GM19372 (cell line): ENCODE measurements around the gene FLACC1.

Source experiments
- ATAC-seq: cut with Tn5 transposase; IDR thresholded peaks from one replicate; pipeline ENCODE4 v1.9.1; 2021; ENCODE audit warnings: mild to moderate bottlenecking, low read depth, moderate library complexity; ENCODE audit not compliant: unreplicated experiment

Gene FLACC1

DNA sequence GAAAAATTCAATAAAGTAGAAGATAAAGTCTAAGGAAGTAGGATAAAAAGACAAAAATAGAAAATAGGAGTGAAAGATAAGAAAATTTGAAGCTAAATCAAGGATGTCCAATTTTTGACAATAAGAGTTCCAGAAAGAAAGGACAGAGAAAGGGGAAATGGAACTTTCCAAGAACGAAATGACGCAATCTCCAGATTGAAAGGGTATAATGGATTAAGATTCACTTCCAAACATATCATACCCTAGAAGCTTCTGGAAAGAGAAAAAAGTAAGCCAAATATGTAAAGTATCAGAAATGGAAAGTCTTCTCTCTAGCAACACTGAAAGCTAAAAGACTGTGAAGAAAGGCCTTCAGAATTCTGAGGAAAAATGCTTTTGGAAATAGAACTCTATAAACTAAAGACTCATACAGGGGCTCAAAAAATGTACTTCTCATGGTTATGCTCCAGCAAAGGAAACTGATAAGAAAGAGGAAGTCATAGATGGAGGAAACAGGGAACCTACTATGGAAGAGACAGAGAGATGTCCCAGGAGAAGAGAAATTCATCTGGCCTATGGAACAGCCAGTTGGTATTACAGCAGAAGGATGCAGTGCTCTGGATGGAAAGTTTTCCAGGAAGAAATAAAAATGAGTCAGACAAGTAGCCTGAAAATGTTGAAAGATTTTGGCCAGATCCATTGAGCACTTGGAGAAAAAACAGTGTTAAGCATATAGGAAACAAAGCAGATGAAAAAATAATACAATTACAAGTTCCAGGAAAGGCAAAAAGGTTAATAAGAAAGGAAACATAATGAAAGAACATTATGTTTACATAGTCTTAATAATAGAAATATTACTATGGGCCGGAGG lies 76.7 kb downstream of the FLACC1 start:
- ATAC-seq = no peak

DNA sequence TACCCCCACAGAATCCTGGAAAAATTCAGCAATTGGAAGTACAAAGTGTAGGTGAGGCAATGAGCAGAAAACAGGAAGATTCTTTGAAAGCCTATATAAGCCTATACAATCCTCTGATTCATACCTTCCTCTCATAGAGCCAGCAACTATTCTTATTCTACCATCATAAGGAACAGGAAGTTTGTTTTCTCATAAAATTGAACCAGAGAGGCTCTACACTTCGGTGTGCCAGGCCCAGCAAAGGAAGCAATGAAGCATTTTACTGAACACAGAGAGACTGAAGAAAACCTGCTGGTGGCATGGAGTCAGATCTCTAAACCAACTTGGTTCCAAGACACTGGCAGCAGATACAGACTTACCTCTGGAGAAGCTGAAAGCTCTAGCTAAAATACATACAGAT lies 78.1 kb downstream of the FLACC1 start:
- ATAC-seq = no peak

GRCh38 chr2:201276511-201276910 lies 80.6 kb downstream of the FLACC1 start:
- no peak for ATAC-seq

- no peak for ATAC-seq
These were observed 81.2 kb downstream of the FLACC1 start for GRCh38 chr2:201275990-201276389.

- ATAC-seq = no peak
These were observed 82.1 kb downstream of the FLACC1 start for GRCh38 chr2:201275069-201275468.

GRCh38 chr2:201273330-201273983 lies 83.7 kb downstream of the FLACC1 start:
- ATAC-seq = no peak

- no peak for ATAC-seq
These were observed 85.2 kb downstream of the FLACC1 start for GRCh38 chr2:201271917-201272316.

GRCh38 chr2:201270293-201271001 lies 86.7 kb downstream of the FLACC1 start:
- no peak for ATAC-seq

GRCh38 chr2:201269764-201270163 lies 87.4 kb downstream of the FLACC1 start:
- no peak for ATAC-seq

DNA sequence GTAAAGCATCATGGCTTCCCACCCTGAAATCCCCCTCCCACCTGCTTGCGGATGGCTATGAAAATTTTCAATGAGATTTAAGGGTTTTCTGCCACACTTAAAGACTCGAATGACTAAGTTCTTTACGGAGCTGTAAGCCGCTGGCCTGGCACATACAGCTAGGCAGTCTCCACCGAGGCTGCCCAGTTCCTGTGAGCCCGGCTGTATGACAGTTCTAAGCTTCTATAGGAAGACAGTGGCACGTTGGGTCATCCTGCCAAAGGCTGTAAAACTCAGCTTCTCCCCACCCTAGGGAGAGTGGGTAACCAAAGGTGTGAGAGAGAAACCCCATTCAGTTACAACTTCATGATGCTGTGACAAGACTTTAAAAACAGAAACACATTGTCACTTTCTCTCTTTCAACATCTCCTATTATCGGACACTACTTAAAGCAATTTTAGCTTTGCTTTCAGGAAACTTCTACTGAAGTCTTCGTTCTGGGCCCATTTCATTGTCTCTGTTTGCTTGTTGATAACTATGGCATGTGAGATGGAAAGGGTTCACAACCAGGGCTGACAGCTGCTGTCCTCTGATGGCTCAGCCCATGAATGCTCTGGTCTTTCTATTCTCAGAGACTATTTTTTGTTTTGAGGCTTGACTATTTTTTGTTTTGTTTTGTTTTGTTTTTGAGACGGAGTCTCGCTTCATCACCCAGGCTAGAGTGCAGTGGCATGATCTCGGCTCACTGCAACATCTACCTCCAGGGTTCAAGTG lies 89.7 kb downstream of the FLACC1 start:
- ATAC-seq = no peak

GRCh38 chr2:201266629-201267028 lies 90.5 kb downstream of the FLACC1 start:
- ATAC-seq = no peak

DNA sequence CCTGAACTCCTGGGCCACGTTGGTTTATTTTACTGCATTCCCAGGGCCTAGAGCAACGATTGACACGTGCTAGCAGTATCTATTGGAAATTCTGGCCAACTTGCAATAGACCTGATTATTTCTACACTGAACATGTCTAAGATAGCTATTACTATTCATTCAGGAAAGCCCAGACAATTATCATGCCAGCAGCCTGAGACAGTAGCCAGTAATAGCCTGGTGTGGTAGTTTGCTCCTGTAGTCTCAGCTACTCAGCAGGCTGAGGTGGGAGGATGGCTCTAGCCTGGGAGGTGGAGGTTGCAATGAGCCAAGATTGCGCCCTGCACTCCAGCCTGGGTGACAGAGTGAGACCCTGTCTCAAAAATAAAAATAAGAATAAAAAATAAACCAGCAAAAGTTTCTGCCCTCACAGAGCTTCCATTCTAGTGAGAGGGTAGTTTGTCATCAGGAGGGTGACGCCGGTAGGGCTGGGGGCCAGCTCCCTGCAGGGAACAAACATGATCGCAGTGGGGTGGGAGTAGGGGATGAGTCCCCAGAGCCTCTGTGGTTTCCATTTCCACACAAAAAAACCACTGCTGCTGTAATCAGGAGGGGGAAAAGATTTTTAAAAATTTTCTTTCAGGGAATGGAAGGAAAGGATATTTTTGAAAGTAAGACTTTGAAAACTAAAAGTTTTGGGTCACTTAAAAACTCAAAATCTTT lies 92.5 kb downstream of the FLACC1 start:
- no peak for ATAC-seq

DNA sequence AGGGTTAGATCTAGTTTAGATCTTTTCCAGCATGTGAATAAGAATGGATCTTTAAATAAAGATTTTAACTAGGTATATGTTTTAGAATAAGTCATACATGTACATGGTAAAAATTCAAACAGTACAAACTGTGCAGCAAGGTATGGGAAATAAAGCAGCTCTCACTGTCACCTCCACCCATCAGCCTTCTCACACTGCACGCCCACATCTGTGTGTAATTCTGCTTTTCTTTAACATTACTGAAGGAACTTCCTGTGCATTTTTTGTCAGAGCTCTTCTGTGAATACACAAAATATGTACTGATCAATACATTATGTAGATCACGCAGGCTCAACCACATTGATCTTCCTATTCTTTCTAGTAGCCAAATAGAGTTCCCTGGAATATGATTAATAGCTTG lies 93.4 kb downstream of the FLACC1 start:
- no peak for ATAC-seq

GRCh38 chr2:201262718-201263117 lies 94.4 kb downstream of the FLACC1 start:
- ATAC-seq = no peak

DNA sequence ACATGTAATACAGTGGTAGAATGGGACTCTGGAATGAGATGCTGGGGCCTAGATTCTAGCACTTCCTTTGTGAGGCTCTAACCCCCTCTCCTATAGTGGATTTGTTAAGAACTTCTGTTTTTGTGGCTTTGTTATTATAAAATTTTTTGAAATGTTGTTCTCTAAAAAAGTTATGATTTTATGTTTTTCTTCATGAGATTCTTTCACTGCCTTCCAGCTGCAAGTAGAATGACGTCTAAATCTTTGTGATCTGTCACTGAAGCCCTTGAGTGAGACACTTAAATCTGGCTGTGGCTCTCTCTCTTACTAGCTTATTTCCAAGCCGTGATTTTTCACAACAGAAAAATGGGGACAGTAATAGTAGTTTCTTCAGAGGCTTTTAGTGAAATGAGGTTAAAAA lies 95.2 kb downstream of the FLACC1 start:
- no peak for ATAC-seq

DNA sequence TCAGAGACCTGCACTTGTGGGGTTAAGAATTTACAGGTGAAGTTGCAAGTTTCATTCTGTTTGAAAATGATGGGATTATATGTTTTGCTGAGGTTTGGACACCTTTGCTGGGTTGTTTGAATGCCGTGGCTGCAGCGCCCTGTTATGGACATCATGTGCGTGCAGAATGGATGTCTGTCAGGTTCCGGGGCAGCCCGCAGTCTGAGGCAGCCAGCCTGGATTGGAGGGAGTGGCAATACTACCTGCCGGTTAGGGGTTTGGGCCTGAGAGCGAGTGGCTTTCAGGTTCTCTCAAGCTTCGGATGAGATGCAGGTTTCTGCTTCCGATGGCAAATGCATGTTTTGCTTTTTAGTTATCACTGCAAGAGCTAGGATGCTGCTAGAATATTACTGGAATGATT lies 95.7 kb downstream of the FLACC1 start:
- ATAC-seq = no peak

- peak; percentile 32 for ATAC-seq
These were observed 96.8 kb downstream of the FLACC1 start, which contains the start of gene CASP8 for GRCh38 chr2:201260302-201260800. TSS of gene CASP8 (plus strand) at chr2:201260536. CDS start at chr2:201266487, 5,951 bp downstream.

DNA sequence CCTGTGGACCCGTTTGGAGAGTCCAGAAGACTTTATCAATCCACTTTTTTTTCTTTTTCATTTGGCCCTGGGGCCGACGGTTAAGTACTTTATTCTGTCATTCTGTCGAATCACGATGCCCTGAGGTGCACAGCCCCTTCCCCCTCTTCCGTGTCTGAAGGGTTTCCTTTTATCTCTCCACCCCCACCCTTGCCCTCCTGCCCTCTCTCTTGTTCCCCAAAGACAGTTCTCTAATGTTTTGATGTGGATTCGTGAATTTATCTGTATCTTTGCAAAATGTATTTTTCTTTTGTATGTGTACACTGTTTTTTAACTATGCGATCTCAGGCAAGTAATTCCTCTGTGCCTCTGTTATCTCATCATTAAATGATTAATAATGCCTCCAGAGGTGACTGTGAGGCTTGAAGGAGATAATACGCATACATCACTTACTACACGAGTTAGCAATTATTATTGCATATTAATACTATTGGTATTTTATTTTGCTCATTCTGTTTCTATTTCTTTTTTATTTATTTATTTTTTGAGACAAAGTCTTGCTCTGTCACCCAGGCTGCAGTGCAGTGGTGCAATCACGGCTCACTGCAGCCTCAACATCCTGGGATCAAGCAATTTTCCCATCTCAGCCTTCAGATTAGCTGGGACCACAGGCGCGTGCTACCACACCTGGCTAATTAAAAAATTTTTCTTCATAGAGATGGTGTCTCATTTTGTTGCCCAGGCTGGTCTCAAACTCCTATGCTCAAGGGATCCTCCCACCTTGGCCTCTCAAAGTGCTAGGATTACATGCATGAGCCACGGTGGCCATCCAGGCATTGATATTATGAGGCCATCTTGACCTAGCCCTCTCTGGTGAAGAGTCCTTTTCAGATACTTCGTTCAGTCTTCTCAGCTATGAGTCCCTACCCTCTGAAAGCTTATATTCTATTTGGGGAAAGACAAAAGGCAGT lies 98.2 kb downstream of the FLACC1 start:
- ATAC-seq = peak; percentile 10
